NCI-H2196 treated with DMSO at 0.1 percent for 48 hours (cell line): ENCODE data around the gene DMC1.

ENCODE experiments used
- DNase-seq: peaks from one replicate; lab custom pipeline; 2025; ENCODE audit not compliant: unreplicated experiment; lab: John Stamatoyannopoulos, UW

DMC1 gene

GRCh38 chr22:38567531-38568285, 2.3 kb downstream of the DMC1 start:
- DNase-seq, result no peak

DNA sequence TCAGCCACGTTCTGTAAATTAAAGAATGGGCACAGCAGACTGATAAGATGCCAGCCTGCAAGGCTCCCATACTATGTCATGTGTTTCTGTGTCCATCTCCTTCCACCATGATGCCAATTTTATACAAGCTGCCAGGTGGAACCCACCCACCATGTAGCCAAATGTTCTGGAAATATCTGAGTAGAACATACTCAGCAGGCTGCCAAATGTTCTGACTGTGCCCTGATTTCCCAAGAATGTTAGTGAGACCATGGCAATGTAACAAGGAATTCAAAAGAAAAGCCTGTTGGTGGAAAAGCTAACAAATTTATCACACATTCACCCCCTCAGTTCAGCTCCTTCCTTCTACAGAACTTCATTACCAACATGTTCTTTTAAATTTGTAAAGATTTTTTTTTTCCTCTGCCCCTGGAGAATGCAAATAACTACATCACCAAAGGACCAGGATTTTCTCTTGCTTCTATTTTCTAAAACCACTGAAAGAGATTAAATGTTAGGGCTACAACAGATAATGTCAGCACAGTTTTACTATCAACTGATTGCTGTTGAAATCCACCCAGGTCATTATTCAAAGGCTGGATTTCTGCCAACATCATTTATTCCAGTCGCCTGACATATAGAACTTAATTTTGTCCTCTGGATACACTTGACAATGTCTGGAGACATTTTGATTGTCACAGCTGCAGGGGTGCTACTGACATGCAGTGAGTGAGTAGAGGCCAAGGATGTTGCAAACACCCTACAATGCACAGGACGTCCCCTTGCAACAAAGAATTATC, 3.1 kb downstream of the DMC1 start:
- no peak for DNase-seq

DNA sequence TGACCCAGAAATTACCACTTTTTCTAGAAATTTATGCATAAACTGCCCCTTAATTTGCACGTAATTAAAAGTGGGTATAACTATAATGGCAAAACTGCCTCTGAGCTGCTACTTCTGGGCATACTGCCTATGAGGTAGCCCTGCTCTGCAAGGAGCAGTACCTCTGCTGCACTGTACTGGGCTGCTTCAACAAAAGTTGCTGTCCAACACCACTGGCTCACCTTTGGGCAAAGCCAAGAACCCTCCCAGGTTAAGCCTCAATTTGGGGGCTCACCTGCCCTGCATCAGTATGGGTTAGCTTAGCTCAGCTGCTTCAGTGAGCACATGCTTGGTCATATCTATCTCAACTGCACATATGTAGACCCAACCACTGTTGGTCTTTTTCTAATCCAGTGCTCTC, 4.5 kb downstream of the DMC1 start:
- DNase-seq, result no peak

DNA sequence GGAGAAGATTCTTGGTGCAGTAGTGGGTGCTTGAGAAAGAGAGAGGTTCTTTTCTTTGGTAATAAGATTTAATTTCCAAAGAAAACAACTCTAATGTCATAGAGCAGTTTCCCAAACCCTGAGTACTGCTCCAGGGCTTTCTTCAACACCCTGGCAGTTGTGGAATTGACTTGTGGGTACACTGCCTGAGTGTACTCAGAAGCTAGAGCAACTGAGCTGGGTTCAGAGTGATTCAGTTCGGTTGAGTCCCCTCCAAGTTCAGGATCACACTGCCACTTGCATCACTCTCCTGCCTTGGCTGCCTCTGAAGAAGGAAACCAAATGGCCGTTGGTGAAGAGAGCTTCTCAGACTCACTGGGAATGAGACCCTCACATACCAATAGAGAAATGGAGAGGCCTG, 5.3 kb downstream of the DMC1 start:
- no peak for DNase-seq

DNA sequence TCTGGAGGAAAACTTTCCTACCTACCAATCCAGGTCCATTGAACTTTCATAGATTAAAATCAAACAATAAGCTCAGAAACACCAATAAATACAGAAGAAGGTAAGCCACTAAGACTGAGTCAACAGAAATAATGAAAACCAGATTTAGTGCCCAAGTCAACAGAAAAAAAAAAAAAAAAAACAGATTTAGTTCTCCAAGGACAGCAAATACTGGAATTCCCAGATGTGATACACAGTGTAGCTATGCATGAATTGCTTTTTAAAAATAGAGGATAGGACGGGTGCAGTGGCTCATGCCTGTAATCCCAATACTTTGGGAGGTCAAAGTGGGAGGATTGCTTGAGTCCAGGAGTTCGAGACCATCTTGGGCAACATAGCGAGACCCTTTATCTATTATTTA, 15.7 kb downstream of the DMC1 start:
- DNase-seq, result no peak

DNA sequence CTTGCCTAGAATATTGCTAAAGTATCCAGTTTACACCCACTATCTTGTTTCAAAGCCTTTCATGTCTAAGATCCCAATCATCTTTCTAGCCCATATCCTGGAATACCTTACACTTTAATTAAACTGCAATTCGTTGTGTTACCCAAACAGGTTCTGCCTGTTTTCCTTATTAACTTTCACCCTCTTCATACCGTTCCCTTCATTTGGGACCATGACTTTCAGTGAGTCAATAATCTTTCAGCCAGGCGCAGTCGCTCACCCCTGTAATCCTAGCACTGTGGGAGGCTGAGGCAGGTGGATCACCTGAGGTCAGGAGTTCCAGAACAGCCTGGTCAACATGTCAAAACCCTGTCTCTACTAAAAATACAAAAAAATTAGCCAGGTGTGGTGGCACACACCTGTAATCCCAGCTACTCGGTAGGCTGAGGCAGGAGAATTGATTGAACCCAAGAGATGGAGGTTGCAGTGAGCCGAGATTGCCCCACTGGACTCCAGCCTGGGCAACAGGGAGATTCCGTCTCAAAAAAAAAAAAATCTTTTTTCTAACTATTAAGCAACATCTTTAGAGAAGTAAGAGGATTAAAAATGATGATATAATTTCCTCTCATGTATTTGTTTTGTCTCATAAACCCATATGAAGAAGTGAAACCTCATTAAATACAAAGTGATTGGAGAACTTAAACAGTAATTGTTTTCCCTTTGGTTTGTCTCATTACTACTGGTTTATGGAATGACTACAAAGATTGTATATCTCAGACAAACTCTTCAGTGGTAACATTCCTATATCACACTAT, 20.7 kb downstream of the DMC1 start:
- no peak for DNase-seq

DNA sequence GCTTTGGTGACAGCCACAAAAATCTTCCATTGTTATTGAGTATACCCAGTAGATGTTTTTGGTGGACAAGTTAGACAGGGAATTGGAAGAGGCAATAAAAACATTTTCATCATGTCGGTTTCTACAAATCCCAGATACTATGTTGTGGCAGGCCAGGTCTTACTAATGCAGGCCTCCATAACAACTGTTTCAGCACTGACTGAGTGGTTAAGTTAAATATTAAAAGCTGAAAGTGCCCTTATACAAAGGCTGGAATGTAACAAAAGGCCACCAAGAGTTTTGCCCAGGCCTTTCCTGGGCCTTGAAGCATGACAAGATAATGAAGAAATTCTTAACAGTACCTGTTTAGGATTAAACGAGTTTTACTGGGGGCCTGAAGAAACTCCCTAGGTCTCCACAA, 29.3 kb downstream of the DMC1 start:
- no peak for DNase-seq

GRCh38 chr22:38531251-38531938, 38.6 kb downstream of the DMC1 start:
- no peak for DNase-seq

- DNase-seq, result no peak
Measured at GRCh38 chr22:38524429-38524828, 45.6 kb downstream of the DMC1 start.

GRCh38 chr22:38523479-38523878, 46.5 kb downstream of the DMC1 start:
- DNase-seq, result no peak

GRCh38 chr22:38523029-38523428, 47.0 kb downstream of the DMC1 start:
- DNase-seq, result no peak

- no peak for DNase-seq
Measured at GRCh38 chr22:38519453-38520250, 50.3 kb downstream of the DMC1 start.

DNA sequence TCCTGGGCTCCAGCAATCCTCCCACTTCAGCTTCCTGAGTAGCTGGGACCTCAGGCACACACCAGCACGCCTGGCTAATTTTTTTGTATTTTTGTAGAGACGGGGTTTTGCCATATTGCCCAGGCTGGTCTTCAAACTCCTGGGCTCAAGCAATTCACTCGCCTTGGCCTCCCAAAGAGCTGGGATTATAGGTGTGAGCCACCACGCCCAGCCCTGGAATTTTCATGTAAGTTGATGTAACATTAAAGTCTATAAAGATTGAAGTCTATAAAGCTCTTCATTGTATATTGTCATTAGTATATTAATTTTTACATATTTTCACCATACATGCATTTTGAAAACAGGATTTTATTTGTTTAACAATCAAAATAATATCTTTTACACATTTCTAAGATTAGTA, 51.4 kb downstream of the DMC1 start:
- DNase-seq, result no peak

DNA sequence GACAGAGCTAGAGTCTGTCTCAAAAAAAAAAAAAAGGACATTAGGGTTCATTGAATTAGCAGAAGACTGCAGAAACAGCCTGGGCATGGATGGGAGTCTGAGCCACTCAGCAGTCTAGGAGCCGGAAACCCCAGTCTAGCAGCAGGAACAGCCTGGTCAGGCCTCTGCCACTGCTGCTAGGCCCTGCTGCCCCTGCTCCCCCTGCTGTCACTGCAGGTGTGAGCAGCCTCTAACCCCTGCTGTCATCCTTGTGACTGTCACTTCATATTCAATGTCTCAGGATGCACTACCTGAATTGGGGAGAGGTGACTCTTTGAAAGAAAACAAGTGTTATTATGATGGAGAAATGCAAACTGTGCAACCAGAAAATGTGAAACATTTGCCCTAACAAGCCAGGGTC, 56.9 kb downstream of the DMC1 start:
- DNase-seq, result no peak

DNA sequence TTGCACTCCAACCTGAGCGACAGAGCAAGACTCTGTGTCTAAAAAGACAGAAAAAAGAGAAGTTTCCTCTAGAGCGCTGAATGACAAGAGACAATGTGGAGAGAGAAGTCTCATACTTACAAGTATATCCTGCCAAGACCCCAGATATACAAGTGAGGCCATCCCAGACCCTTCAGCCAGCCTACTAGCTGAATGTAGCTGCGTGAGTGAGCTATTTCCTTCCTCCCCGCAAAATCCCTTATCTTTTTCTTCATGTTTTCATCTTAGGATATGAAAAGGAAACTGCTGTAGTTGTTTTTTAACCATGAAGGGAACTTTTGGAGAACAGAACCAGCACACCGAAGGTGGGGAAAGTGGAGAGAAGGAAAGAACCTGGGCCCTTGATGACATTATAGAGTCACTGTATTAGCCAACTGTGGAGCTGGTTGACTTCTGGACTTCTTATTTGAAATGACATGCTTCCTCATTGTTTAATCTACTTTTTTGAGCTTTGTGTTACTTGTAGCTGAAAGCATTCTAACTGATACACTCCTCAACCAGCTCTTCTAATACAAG, 59.5 kb downstream of the DMC1 start:
- DNase-seq, result no peak

DNA sequence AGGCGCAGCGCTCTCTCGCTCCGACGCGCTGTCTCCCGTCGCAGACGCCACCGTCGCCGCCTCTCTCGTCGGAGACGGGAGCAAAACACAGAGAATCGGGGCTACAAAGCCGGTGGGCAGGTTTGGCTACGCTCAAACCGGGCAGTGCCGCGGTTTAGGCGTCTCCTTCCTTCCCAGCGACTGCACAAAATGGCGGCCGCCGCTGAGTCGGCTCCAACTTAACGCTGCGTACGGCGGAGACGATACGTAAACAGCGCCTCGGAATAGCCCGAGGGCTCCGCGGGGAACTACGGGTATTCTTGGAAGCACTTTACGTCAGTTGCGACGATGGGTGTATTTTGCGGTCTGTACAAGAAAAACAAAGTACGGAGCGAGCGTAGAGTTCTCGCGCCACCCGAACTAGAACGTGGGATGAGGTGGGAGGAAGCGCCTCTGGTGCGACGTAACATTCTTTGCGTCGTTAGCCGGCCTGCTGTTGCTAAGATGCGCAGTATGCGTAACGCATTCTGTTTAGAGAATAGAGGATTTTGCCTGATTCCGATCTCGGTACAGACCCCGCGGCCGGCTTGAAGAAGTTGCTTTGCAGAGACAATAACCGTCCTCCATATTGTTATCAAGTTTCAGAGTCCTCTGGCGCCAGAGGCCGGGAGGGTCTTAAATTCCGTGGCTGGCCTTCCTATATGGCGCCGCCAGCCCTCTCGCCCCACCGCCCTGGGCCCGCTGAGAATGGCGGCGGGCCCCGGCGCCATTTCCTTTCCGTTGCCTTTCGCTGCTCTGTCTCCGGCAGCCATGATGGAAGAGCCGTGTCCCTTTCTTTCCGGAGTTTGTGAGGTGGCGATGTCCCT, 63.6 kb downstream of the DMC1 start, which contains the start of gene DDX17:
DDX17 (minus strand) TSS at position 194 of the 845 bp plus-strand sequence.
- DNase-seq, result peak; percentile 74

DNA sequence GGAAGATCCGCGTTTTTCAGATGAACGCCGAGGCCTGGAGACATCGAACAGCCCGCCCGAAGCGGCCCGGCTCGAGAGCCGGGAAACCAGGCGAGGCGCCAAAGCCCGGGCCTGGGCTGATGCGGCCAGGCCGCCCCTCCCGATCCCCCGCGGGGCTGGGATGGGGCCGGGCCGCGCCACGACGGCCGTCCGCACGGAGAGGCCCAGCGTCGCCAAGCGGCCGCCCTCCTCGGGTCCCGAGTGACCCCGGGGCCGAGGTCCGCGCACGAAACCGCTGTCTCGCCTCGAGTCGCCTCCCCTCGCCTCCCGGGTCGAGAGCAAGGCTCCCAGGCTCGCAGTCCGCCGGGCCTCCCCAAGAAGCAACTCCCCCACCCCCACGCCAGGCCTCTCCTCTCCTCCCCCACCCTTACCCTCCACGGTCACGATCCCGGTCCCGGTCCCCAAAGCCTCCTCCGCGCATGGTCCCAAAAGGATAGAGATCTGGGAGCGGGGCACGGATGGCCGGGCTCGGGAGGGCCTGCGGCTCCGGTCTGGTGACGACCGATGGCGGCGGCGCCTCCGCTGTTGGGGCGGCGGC, 64.4 kb downstream of the DMC1 start:
- DNase-seq, result no peak

- no peak for DNase-seq
Measured at GRCh38 chr22:38504731-38505540, 65.0 kb downstream of the DMC1 start.
